Astrocyte (in vitro differentiated cells and primary cell): ENCODE results near the gene KCNK5.

Source experiments
- CTCF ChIP-seq: IDR thresholded peaks from 2 replicates; pipeline ENCODE4 v1.5.1; 2011; ENCODE audit warnings: low read depth, mild to moderate bottlenecking, inconsistent platforms, low read length, moderate library complexity; ENCODE audit not compliant: insufficient read depth
- EZH2 ChIP-seq: IDR thresholded peaks from 2 replicates; pipeline ENCODE4 v1.6.1; 2012; ENCODE audit warnings: mild to moderate bottlenecking, low read length, inconsistent platforms; ENCODE audit not compliant: insufficient read depth

DNA sequence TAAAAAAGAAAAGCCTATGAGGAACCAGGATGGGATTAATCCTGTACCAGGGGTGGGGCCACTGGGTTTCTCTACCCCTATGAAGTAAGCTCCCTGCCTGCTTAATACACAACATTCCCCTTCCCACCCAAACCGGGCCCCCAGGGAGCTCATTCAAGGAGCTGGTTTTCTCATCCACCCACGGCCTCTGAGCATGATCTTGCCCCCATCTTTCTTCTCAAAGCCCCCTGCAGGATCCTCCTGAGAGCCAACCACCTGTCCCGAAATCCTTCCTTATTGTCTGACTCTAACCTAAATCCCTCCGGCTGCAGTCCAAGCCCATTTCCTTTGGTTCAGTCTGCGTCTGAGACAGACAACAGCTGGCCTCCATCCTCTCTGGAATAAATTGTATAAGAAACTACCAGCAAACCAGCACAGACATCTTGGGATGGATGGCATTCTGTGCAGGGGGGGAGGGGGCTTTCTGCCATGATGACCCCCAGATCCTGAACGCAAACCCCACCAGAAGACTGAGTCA is 21.0 kb downstream of the KCNK5 start:
- TF ChIP-seq CTCF (no peak), EZH2 (no peak)
